ENCODE results near the gene SLC7A1.
A peak's percentile ranks its signal among the peaks of the same experiment; 100 is the strongest.

The SLC7A1 gene

DNA sequence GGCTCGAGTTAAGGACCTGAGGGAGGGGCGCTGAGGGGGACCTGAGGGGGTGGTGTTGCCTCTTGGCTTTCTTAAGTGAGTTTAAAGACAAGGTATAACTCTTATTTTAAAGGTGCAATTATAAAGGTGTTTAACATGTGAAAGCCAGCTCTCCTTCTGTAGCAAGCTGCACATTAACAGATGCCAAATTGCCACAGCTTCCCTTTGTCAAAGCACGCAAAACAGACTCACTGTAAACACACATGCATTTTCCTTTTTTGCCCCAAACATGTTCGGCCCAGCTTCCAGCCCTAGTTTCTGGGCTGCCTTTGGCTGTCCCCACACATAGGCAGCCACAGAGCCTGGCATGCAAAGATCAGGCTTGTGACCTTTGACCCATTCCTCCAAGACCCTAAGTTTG is 111.9 kb downstream of the SLC7A1 start:
- DNase-seq, result no peak

DNA sequence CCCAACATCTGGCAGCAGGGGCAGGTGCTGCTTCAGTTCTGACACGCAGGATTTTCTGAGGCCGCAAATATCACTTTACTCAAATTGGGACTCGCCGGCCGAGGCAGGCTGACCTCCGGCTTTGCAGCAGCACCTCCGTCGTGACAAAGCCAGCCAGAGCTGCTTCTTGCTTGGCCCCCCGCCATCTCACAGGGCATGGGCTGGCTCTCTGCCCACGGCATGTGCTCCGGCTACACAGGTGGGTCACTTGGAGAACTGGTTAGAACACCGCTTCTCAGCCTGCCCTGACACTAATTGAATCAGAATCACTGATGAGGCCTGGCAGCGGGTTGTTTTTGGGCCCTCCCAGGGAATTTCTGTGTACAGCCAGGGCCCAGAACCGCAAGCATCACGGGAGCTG is 112.3 kb downstream of the SLC7A1 start:
- DNase-seq, result no peak

DNA sequence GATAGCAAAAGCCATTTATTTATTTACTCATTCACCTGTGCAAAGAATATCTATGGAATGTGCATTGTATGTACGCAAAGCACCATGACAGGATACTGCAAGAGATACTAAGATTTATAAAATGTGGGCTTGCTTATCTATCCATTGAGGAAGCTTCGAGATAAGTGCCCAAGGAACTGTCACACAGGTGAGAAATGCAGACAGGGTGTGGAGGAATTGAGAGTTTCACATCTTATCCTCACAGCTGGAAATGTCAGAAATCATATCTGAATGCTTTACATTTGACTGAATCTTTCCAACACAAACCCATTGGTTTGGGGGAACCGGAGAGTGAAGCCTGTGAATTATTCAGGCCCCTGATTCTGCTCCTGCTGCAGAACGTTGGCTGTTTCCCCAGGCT is 113.0 kb downstream of the SLC7A1 start:
- no peak for DNase-seq

DNA sequence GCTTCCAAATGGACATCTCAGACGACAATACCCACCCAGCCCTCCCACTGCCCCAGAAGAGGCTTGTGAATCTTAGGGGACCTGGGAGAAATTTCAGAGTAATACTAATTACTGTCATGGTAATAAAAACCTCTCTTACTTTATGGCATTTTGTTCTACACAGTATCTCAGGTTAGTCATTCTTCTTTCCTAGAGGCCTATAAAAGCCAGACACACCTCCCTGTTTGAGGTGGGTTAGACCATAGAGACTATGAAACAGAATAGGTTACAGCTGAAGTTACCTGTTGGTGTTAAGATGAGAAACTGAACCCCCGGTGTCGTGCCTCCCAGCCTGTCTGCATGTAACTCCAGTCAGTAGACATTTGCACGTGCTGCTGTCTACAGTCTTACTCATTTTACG is 113.9 kb downstream of the SLC7A1 start:
- no peak for DNase-seq

DNA sequence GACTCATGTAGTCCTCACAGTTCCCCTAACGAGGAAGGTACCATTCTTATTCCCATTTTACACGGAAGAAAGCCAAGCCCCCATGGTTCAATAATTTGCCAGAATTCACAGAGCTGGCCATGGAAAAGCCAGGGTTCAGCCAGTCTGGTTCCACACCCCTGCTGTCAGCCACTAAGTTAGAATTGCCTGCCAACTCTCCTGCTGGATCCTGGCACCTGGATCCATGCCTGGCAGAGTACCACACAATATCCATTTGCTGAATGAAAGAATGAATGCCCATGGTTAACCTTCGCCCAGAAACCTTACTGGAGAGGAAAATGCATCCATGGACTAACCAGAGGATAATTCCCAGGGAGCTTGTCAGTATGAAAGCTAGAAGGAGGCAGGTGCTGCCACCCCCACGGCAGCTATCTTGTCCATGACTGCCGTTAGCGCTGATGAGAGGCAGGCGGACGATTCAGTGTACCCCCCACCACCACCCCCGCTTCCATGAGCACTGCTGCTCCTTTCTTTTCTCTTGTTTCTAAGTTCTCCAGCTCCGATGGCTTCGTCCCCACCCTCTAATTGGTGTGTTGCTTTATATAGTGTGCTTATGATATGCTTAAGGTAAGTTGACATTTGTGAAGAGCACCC is 114.5 kb downstream of the SLC7A1 start:
- DNase-seq, result no peak

- no peak for DNase-seq
Measured at GRCh38 chr13:29479716-29480492, 115.6 kb downstream of the SLC7A1 start.

GRCh38 chr13:29476046-29476445 is 119.4 kb downstream of the SLC7A1 start:
- no peak for DNase-seq

DNA sequence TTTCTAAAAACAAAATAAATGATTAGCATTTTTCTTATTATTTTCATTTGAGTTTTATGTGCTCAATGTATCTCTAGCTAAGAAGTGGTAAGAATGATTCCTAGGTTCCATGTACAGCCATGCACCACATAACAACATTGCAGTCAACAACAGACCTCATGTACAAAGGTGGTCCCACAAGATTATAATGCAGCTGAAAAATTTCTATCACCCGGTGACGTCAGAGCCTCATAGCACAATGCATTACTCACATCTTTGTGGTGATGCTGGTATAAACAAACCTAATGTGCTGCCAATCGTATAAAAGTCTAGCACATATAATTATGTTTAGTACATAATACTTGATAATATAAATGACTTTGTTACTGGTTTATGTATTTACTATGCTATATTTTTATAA is 120.5 kb downstream of the SLC7A1 start:
- DNase-seq, result no peak

DNA sequence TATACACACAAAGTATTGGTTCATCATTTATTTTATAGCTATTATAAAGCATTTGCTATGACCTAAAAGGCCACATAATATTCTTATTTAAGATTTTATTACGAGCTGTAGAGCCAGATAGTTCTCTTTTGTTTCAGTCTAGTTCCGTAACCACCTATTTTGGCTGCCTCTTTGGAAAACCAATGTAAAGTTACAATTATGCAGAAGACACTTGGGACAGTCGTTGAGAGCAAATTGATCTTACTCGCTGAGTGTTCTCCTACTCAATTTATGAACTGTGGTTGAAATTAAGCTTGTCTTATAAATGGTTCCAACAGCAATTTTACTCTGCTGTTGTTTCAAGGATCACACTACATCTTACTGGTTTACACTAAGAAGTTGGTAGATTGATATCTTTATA is 122.3 kb downstream of the SLC7A1 start:
- no peak for DNase-seq

DNA sequence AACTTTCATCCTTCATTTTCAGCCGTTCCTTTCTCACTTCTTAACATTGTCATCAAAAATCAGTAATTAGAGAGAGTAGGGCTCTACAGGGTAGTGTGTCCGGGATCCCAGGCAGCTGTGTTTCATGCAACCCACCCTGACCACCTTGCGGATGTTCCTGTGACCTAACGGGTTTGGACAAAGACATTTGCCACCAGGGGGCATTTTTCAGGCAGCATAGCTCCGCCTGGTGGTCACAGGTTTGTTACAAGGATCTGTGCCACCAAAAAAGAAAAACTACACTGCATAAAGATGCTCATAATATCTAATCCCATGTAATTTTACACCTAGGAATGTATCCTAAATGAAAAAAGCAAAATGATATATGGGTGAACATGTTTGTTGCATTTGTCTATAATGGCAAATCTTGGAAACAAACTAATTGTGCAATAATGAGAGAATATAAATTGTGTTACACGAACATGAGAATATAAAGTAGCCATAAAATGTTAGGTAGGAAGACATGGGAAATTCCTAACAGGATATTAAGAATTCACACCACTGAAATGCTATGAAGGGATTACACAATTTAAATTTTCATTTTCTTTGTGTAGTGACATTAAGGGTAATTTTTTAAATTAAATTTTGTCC is 123.0 kb downstream of the SLC7A1 start:
- DNase-seq, result peak; percentile 41

DNA sequence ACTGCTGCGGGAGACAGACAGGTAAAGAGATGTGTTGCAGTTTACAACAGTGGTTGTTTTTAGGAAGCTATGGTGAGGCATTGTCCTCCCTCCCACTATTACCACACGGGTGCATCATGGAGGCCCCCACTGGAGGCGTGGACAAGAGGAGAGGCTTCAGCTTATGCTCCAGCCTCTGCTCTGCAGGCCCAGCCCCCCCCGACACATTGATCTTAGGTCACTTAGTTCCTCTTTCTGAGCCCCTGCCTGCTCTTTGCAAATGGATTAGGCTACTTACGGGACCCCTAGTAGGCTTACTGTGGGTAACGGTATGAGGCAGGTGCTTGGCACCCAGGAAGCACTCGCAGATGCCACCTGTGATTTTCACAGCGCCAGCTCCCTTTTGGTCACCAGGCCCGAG is 123.9 kb downstream of the SLC7A1 start:
- no peak for DNase-seq

- no peak for DNase-seq
Measured at GRCh38 chr13:29465741-29466293, 129.7 kb downstream of the SLC7A1 start.

GRCh38 chr13:29464105-29464679 is 131.3 kb downstream of the SLC7A1 start:
- no peak for DNase-seq

DNA sequence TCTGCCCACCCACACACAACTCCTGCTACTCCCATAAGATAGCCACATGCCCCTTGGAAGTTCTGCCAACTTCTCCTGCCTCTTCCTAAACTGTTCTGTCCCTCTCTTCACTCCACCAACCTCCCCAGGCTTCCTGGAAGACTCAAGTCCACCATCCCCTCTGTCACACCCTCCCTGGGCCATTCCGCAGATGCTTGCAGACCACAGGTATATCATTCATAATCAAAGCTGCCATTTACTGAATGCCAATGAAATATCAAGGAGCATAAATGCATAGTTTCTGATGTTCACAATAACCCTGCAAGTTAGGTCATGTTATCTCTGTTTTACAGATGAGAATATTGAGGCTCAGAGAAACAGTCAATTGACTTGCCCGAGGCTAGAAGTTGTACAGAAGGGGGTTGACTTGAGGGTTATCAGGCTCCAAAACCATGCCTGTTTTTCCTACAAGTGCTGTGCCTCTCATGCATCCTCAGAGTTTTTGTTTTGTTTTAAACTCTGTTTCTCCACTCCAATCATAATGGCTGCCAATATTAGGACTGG is 135.6 kb downstream of the SLC7A1 start:
- DNase-seq, result no peak

Data from CD4-positive, alpha-beta T cell treated with Interleukin-4 for 4 hours (primary cell).